ENCODE results near the gene GRM8. TPM values are rescaled to one million over a fixed set of nuclear protein-coding genes. Genes with fewer than 3 reads are reported as not detected.

Gene GRM8
- total RNA-seq, 1 donor from 2014 or later: not detected

GRCh38 chr7:126529833-126530232 lies 722.9 kb downstream of the GRM8 start:
- no peak overlapping the region for H3K27ac ChIP-seq
- H3K4me3 ChIP-seq: no peak overlapping the region
- ATAC-seq (no peak), DNase-seq (no peak)
- no peaks in the 10 kb centered on the region for H3K9me3 ChIP-seq
- intact Hi-C loops (cut with DNase I): no loop called here
- no peaks in the 10 kb centered on the region for H3K27me3 ChIP-seq
- no peaks in the 10 kb centered on the region for H3K36me3 ChIP-seq
- H3K4me1 ChIP-seq: no peaks in the 10 kb centered on the region
- TF ChIP-seq CTCF (IDR thresholded peaks at IDR 0.05): no peak

- Histone ChIP-seq H3K27ac (no peak overlapping the region), H3K27me3 (no peaks in the 10 kb centered on the region), H3K4me3 (no peak overlapping the region), H3K36me3 (no peaks in the 10 kb centered on the region), H3K4me1 (no peaks in the 10 kb centered on the region), H3K9me3 (no peaks in the 10 kb centered on the region)
- intact Hi-C loops (cut with DNase I): no loop called here
- no peak for TF ChIP-seq CTCF (IDR thresholded peaks at IDR 0.05)
- ATAC-seq: no peak
- DNase-seq: no peak
These were observed 723.5 kb downstream of the GRM8 start for GRCh38 chr7:126529254-126529653.

- DNase-seq (no peak), ATAC-seq (no peak)
- Histone ChIP-seq H3K27ac (no peak overlapping the region), H3K9me3 (no peaks in the 10 kb centered on the region), H3K4me1 (no peaks in the 10 kb centered on the region), H3K27me3 (no peaks in the 10 kb centered on the region), H3K4me3 (no peak overlapping the region), H3K36me3 (no peaks in the 10 kb centered on the region)
- intact Hi-C loops (cut with DNase I): no loop called here
- TF ChIP-seq CTCF (IDR thresholded peaks at IDR 0.05): no peak
These were observed 726.8 kb downstream of the GRM8 start for GRCh38 chr7:126525906-126526305.

GRCh38 chr7:126524967-126525366 lies 727.8 kb downstream of the GRM8 start:
- TF ChIP-seq CTCF (IDR thresholded peaks at IDR 0.05): no peak
- Histone ChIP-seq H3K27me3 (no peaks in the 10 kb centered on the region), H3K9me3 (no peaks in the 10 kb centered on the region), H3K4me3 (no peak overlapping the region), H3K36me3 (no peaks in the 10 kb centered on the region), H3K4me1 (no peaks in the 10 kb centered on the region), H3K27ac (no peak overlapping the region)
- ATAC-seq (no peak), DNase-seq (no peak)
- intact Hi-C loops (cut with DNase I): no loop called here

- DNase-seq (no peak), ATAC-seq (no peak)
- Histone ChIP-seq H3K27ac (no peak overlapping the region), H3K4me1 (no peaks in the 10 kb centered on the region), H3K9me3 (no peaks in the 10 kb centered on the region), H3K27me3 (no peaks in the 10 kb centered on the region), H3K4me3 (no peak overlapping the region), H3K36me3 (no peaks in the 10 kb centered on the region)
- TF ChIP-seq CTCF (IDR thresholded peaks at IDR 0.05): no peak
- intact Hi-C loops (cut with DNase I): no loop called here
These were observed 741.7 kb downstream of the GRM8 start for GRCh38 chr7:126511046-126511445.

- ATAC-seq (no peak), DNase-seq (no peak)
- Histone ChIP-seq H3K4me1 (no peaks in the 10 kb centered on the region), H3K27ac (no peak overlapping the region), H3K4me3 (no peak overlapping the region), H3K27me3 (no peaks in the 10 kb centered on the region), H3K36me3 (no peaks in the 10 kb centered on the region), H3K9me3 (no peaks in the 10 kb centered on the region)
- TF ChIP-seq CTCF (IDR thresholded peaks at IDR 0.05): no peak
- intact Hi-C loops (cut with DNase I): no loop called here
These were observed 751.1 kb downstream of the GRM8 start for GRCh38 chr7:126501617-126502016.

All from upper lobe of right lung (tissue), 1 donor.